Calu3 (cell line): ENCODE data around the gene ENPP6. TPM values are rescaled to one million over a fixed set of nuclear protein-coding genes. Genes with fewer than 3 reads are reported as not detected.

Experiments used
- BruUV-seq: library from RNA; stranded (reverse); fragments of 400-500 nt; replicated peaks from 2 replicates; lab custom pipeline; 2021; lab: Mats Ljungman, UMichigan
- CTCF ChIA-PET: fragments of 300-600 bp; sonication (Branson Sonifier 250); formaldehyde crosslinking; loops from one replicate; lab custom pipeline; 2022; ENCODE audit warnings: antibody characterized with exemption; lab: Charles Lee
- DNase-seq: peaks from one replicate; pipeline ENCODE4 v3.0.0; 2022
- H3K27ac Mint-ChIP-seq: one replicate; pipeline ENCODE4 v1.8.0; 2022; ENCODE audit warnings: mixed read lengths; ENCODE audit not compliant: unreplicated experiment
- H3K27me3 Mint-ChIP-seq: one replicate; pipeline ENCODE4 v1.8.0; 2022; ENCODE audit warnings: mixed read lengths; ENCODE audit not compliant: unreplicated experiment
- H3K36me3 Mint-ChIP-seq: one replicate; pipeline ENCODE4 v1.8.0; 2022; ENCODE audit warnings: mild to moderate bottlenecking, moderate library complexity, mixed read lengths; ENCODE audit not compliant: insufficient read depth, unreplicated experiment
- H3K4me1 Mint-ChIP-seq: one replicate; pipeline ENCODE4 v1.8.0; 2022; ENCODE audit warnings: mild to moderate bottlenecking, low read depth, mixed read lengths; ENCODE audit not compliant: unreplicated experiment
- H3K4me3 Mint-ChIP-seq: one replicate; pipeline ENCODE4 v1.8.0; 2022; ENCODE audit warnings: mild to moderate bottlenecking, low read depth, moderate library complexity, mixed read lengths; ENCODE audit not compliant: unreplicated experiment
- H3K9me3 Mint-ChIP-seq: one replicate; pipeline ENCODE4 v1.8.0; 2022; ENCODE audit warnings: low read depth, mixed read lengths; ENCODE audit not compliant: unreplicated experiment
- CTCF ChIP-seq: fragments of 200-600 bp; IDR thresholded peaks from one replicate; pipeline ENCODE4 v1.8.0; 2022; ENCODE audit warnings: antibody characterized with exemption; ENCODE audit not compliant: unreplicated experiment
- intact Hi-C: fragments of 100-400 bp; cut with micrococcal nuclease; formaldehyde crosslinking; loops from one replicate; pipeline ENCODE4 v1.10.0; 2022; ENCODE audit not compliant: unreplicated experiment
- total RNA-seq: library from RNA; stranded (reverse); gene quantifications from 2 replicates; pipeline ENCODE4 v1.2.3, GENCODE V29; 2022

The ENPP6 gene
- total RNA-seq, 1 experiment from 2014 or later = not detected

GRCh38 chr4:184115399-184115798 lies 102.3 kb downstream of the ENPP6 start:
- CTCF ChIA-PET = no interaction called here
- Mint-ChIP-seq H3K4me1 (no peaks in the 10 kb centered on the region), H3K27me3 (peaks cover 46% of the 10 kb centered on the region), H3K36me3 (no peaks in the 10 kb centered on the region), H3K27ac (no peak overlapping the region), H3K4me3 (no peak overlapping the region), H3K9me3 (no peaks in the 10 kb centered on the region)
- TF ChIP-seq CTCF = no peak
- BruUV-seq = no TSS peak
- no peak for DNase-seq
- intact Hi-C loops = loop anchor here (1.0 kb wide), 1 partner anchor 31 kb away; no protein-coding TSS in a partner anchor

DNA sequence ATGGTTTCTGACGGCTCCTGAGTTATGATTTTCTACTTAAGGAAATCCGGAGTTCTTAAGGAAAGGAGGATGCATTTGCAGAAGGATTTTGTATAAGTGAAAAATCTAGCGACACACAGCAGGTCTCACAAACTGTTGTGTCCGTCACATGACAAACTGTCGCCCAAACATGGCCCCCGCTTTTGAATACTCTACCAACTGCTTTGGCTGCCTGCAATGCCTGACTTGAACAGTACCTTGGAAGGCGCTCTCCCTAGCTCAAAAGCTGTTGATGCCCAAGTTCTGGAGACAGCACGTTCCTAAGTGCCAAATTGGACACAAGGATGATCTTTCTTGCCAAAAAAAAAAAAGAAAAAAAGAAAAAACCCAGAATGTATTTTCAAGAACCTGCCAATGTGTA lies 103.2 kb downstream of the ENPP6 start:
- no peaks in the 10 kb centered on the region for H3K4me1 Mint-ChIP-seq
- H3K27ac Mint-ChIP-seq = no peak overlapping the region
- H3K27me3 Mint-ChIP-seq = peaks cover 37% of the 10 kb centered on the region
- no peaks in the 10 kb centered on the region for H3K36me3 Mint-ChIP-seq
- CTCF ChIA-PET = no interaction called here
- H3K9me3 Mint-ChIP-seq = no peaks in the 10 kb centered on the region
- BruUV-seq = no TSS peak
- intact Hi-C loops = no loop called here
- TF ChIP-seq CTCF = no peak
- no peak overlapping the region for H3K4me3 Mint-ChIP-seq
- no peak for DNase-seq

DNA sequence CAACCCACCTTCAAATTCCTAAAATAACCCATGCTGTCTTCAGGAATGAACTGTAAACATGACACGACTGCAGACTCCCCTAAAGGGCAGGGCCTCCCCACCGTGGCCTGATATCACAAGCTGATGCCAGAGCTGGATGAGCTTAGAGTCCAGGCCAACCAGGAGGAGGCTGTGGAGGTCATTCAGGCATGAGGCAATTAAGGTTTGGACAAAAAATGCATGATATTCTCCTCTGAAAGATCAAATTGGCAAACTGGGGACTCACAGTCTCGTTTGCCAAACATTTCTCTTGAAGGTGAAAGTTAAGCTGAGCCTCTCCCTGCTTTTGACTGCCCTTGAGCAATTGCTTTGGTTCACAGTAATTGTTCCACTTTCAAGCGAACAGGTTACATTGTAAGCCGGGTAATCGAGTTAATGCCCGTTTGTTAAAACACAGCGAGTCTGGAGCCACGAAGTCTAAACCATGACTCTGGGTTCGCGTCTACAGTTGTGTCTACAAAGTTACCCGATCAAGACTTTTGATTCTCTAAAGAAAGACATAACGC lies 105.6 kb downstream of the ENPP6 start:
- no peak for DNase-seq
- CTCF ChIA-PET = no interaction called here
- intact Hi-C loops = no loop called here
- no peak for TF ChIP-seq CTCF
- BruUV-seq = no TSS peak
- Mint-ChIP-seq H3K27me3 (peaks cover 15% of the 10 kb centered on the region), H3K27ac (no peak overlapping the region), H3K36me3 (no peaks in the 10 kb centered on the region), H3K9me3 (no peaks in the 10 kb centered on the region), H3K4me1 (no peaks in the 10 kb centered on the region), H3K4me3 (no peak overlapping the region)

DNA sequence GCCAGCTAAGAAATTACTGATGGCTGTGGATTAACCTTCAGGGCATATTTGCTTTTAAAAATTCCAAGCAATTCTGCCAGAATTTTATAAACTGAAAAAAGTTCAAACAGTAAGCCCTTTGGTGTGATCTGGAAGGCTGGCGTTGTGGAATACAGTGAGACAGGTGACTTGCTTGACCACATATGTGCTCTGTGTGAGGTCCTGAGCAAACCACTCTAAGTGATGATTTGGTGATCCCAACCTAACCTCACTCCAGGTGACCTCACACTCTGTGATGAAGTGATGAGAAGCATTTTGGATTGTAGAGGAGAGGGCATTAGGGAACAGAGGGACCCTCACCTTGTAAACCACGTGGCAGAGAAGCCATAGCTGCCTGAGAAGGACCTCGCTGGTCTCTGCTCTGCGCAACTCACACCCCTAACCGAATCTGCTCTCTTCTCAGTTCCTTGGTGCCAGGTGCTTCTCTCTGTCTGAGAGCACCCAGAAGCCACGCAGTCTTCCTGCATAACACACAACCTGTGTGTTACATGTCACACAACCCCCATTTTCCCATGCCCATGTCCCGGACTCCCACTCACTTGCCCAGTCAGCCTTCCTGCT lies 106.3 kb downstream of the ENPP6 start:
- Mint-ChIP-seq H3K36me3 (no peaks in the 10 kb centered on the region), H3K27me3 (peaks cover 15% of the 10 kb centered on the region), H3K9me3 (peaks cover 2% of the 10 kb centered on the region), H3K4me1 (no peaks in the 10 kb centered on the region), H3K4me3 (no peak overlapping the region), H3K27ac (no peak overlapping the region)
- no peak for TF ChIP-seq CTCF
- CTCF ChIA-PET = no interaction called here
- no TSS peak for BruUV-seq
- intact Hi-C loops = no loop called here
- DNase-seq = no peak
